C4-2B (cell line): ENCODE data around the gene ZNF277.

ENCODE experiments used
- H3K27ac ChIP-seq: fragments of 450-650 bp; 2 replicates; pipeline ENCODE4 v1.5.1; 2017
- ZFX ChIP-seq: fragments of 450-650 bp; IDR thresholded peaks from 2 replicates; pipeline ENCODE4 v1.6.1; 2017
- TF ChIP-seq, protein P1 (sequence below): fragments of 450-650 bp; conservative IDR thresholded peaks from 2 replicates; pipeline ENCODE4 v1.5.1; 2017; ENCODE audit warnings: mild to moderate bottlenecking

ZNF277 gene

DNA sequence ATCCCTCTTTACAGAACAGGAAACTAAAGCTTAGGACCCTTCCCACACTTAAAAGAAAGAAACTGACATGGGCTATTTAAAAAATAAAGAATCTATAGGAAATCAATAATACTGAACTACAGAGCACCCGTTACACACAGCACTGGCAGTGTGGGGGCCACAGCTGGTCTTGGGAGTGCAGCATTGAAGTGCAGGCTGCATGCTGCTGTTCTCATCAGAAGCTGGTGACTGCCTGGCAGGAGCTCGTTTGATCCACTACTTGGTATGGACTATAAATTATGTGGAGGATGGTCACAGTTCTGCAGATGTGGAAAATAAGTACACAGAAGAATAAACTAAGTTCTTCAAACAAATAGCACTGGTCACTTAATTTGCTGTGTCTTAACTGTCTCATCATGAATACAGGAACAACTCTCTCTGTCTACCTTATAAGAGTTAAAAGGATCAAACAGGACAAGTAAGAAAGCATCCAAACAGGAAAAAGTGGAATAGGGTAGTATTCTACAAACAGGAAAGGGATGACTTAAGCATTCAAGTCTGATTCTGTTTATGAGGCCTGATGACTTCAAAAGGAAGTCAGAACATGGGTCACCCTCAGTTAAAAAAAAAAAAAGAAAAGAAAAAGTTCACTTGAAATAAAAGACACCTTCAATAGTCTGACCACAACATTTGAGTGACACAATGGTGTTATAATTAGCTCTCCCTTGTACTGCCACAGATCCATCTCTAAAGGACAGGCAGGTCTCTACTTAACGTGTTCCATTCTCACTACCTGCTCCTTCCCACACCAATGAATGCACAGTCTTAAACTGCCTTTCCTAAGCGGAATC lies 21.3 kb upstream of the ZNF277 start:
- TF ChIP-seq ZFX: no peak
- TF ChIP-seq, protein P1, sequence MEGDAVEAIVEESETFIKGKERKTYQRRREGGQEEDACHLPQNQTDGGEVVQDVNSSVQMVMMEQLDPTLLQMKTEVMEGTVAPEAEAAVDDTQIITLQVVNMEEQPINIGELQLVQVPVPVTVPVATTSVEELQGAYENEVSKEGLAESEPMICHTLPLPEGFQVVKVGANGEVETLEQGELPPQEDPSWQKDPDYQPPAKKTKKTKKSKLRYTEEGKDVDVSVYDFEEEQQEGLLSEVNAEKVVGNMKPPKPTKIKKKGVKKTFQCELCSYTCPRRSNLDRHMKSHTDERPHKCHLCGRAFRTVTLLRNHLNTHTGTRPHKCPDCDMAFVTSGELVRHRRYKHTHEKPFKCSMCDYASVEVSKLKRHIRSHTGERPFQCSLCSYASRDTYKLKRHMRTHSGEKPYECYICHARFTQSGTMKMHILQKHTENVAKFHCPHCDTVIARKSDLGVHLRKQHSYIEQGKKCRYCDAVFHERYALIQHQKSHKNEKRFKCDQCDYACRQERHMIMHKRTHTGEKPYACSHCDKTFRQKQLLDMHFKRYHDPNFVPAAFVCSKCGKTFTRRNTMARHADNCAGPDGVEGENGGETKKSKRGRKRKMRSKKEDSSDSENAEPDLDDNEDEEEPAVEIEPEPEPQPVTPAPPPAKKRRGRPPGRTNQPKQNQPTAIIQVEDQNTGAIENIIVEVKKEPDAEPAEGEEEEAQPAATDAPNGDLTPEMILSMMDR: no peak
- no peak overlapping the region for H3K27ac ChIP-seq

DNA sequence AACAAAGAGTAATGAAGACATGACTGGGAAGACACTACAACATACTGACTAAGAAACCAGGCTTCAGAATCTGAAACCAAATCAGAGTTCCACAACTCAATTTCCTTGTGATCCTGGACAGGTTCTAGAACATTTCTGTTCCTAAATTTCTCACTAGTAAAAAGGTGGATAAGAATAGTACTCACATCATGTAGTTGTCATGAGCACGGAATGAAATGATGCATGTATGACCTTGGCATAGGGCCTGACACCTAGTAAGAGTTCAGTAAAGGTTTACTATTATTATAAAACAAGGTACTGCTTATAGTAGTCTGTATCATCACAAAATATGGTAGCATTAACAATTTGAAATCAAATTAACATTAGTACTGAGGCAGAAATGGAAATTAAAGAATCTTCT lies 20.2 kb upstream of the ZNF277 start:
- no peak overlapping the region for H3K27ac ChIP-seq
- TF ChIP-seq, protein P1: no peak
- no peak for TF ChIP-seq ZFX

DNA sequence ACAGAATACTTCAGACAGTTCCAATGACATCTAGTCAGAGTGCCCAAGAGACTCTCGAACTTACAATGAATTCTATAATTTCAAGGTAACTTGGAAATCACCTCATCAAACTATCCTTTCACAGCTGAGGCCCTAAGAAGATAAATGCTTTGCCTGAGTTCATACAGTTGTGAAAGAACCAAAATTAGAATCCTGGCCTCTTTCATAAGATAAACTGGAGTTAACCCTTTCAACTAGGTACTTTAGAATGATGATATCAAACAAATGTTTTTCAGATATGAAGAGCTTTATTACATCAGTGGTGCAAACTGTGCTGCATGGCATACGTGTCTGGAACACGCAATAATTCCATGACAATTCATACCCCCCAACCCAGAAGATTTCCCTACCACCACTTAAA lies 18.2 kb upstream of the ZNF277 start:
- no peak for TF ChIP-seq ZFX
- TF ChIP-seq, protein P1: no peak
- no peak overlapping the region for H3K27ac ChIP-seq

DNA sequence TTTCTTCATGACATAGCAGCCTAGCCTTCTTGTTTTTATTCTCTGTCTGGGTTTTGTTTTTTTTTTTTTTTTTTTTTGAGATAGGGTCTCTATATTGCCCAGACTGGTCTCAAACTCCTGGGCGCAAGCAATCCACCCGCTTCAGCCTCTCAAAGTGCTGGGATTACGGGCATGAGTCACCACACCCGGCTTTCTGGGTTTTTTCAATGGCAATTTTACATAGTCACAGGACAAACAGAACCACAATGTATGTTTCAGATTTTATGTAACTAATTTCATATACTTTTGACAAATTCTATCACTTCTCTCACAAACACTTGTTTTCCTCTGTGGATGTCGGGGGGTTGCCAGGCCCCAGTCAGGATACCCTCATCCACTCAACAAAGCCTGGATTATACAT lies 16.8 kb upstream of the ZNF277 start:
- H3K27ac ChIP-seq: no peak overlapping the region
- TF ChIP-seq ZFX: no peak
- TF ChIP-seq, protein P1: no peak

- no peak for TF ChIP-seq ZFX
- TF ChIP-seq, protein P1: no peak
- no peak overlapping the region for H3K27ac ChIP-seq
Measured at GRCh38 chr7:112190120-112190519, 16.4 kb upstream of the ZNF277 start.

DNA sequence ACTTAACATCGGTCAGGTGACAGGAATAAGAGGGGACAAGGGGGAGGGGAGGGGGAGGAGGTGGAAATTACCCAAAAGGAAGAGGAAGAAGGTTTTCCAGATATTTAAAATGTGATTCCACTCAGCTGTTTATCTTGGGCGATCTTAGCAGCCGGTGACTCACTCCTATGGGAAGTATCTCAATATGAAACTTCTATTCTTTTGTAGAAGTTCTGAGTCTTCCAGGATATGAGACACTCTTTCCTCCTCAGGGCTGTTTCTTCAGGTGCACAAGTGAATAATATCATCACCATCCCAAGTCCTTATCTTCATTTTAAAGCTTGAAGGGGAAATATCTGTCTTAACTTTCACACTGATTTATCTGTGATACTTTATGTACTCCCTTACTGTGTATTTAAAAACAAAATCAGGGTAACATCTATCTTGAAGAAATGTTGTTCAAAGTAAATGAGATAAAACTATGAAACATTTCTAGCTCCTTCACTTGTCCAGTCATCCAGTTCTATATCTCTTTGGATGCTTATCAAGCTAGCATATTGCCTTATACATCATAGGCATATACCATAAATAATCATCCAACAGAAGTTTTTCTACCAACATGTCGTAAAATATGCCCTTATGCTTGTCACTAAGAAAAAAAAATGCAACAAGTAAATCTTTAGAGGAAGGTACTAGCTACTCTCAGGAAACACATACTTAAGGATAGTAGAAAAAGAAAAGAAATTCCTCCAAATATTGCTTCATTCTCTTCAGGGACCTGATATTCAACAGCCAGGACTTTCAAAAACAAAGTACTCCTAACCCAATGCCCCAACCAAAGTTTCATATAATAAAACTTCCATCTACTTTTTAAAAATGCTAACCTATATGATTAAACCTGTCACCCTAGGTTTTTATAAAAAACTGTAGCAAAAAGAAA lies 14.0 kb upstream of the ZNF277 start:
- TF ChIP-seq, protein P1: no peak
- TF ChIP-seq ZFX: no peak
- H3K27ac ChIP-seq: no peak overlapping the region

GRCh38 chr7:112193915-112194502 lies 12.5 kb upstream of the ZNF277 start:
- H3K27ac ChIP-seq: no peak overlapping the region
- no peak for TF ChIP-seq ZFX
- TF ChIP-seq, protein P1: no peak
